ENCODE measurements around the gene PRKRIP1. TPM values are rescaled to one million over a fixed set of nuclear protein-coding genes. Genes with fewer than 3 reads are reported as not detected.
A peak's percentile ranks its signal among the peaks of the same experiment; 100 is the strongest.
"Not testable (repeated sequence)": the region's sequence is repeated elsewhere in the genome, so short reads cannot be mapped to it uniquely, and the experiment has no call there.

The PRKRIP1 gene
- total RNA-seq, 4 donors from 2014 or later: 16.1 to 36.6 (median 25.4) TPM

DNA sequence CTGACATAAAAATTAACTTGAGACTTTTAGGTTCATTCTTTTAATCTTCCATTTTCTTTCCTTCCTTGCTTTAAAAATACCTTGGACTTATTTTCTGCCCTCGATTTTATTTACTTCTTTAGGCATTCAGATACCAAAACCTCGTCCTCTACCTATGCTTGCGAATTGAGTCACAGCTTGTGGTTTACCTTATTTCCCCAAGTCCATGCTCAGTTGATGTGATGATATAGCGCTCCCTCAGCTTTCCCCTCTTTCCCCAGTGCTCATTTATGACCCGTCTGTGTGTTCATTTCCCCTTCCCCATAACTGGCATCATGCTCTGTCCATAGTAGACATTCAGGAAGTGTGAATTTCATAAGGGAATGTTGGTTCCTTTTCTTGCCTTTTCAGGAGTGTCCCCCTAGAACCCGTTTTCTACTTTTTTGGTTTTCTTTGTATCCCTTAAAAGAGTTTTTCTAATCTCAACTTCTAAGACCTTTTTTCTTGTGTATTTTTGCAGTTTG is 19.1 kb upstream of the PRKRIP1 start:
- DNase-seq: no peak
- TF ChIP-seq, protein P1, sequence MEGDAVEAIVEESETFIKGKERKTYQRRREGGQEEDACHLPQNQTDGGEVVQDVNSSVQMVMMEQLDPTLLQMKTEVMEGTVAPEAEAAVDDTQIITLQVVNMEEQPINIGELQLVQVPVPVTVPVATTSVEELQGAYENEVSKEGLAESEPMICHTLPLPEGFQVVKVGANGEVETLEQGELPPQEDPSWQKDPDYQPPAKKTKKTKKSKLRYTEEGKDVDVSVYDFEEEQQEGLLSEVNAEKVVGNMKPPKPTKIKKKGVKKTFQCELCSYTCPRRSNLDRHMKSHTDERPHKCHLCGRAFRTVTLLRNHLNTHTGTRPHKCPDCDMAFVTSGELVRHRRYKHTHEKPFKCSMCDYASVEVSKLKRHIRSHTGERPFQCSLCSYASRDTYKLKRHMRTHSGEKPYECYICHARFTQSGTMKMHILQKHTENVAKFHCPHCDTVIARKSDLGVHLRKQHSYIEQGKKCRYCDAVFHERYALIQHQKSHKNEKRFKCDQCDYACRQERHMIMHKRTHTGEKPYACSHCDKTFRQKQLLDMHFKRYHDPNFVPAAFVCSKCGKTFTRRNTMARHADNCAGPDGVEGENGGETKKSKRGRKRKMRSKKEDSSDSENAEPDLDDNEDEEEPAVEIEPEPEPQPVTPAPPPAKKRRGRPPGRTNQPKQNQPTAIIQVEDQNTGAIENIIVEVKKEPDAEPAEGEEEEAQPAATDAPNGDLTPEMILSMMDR (IDR thresholded peaks at IDR 0.05): no peak
- TF ChIP-seq POLR2A (IDR thresholded peaks at IDR 0.05): no peak
- Histone ChIP-seq H3K4me3 (no peak overlapping the region), H3K9me3 (no peaks in the 10 kb centered on the region), H3K27ac (no peak overlapping the region), H3K4me1 (no peaks in the 10 kb centered on the region), H3K27me3 (no peaks in the 10 kb centered on the region), H3K36me3 (no peaks in the 10 kb centered on the region)
- intact Hi-C loops (cut with DNase I; ENCODE audit: low total_unique reads): no loop called here

DNA sequence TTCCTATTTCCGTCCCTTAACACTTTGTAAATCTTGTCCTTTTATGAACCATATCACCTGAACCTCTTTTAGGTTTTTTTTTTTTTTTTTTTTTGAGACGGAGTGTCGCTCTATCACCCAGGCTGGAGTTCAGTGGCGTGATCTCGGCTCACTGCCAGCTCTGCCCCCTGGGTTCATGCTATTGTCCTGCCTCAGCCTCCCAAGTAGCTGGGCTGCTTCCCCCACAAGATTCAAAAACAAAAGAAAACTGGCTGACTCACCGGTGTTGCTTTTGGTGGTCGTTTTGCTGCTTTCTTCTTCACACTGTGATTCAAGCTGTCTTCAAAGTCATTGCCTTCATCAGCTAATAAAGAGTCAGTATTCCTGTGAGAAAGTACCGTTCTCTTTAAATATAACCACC is 15.3 kb upstream of the PRKRIP1 start:
- DNase-seq; H3K4me1 ChIP-seq; H3K36me3 ChIP-seq; H3K9me3 ChIP-seq; intact Hi-C loops (cut with DNase I; ENCODE audit: low total_unique reads); H3K4me3 ChIP-seq; H3K27ac ChIP-seq; H3K27me3 ChIP-seq: not testable (repeated sequence)

- H3K4me1 ChIP-seq; DNase-seq; H3K27ac ChIP-seq; H3K4me3 ChIP-seq; intact Hi-C loops (cut with DNase I; ENCODE audit: low total_unique reads); H3K9me3 ChIP-seq; H3K36me3 ChIP-seq; H3K27me3 ChIP-seq: not testable (repeated sequence)
Measured at GRCh38 chr7:102381696-102382425, 14.3 kb upstream of the PRKRIP1 start.

DNA sequence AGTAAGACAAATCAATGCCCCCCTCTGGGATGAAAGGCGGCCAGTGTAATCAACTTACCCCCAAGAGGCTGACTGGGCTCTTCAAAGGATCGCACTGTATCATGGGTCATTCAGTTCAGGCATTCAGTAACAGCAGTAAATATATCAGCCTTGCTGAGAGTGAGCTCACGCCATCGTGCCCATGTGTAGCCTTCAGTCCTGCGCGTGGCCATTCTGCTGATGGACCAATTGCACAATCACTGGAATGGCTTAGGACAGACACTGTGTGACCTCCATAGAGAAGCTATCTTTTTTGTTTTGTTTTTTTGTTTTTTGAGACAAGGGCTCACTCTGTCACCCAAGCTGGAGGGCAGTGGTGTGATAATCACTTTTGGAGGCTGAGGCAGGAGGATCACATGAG is 9.1 kb upstream of the PRKRIP1 start:
- Histone ChIP-seq H3K4me3 (no peak overlapping the region), H3K27ac (no peak overlapping the region), H3K4me1 (no peaks in the 10 kb centered on the region), H3K9me3 (no peaks in the 10 kb centered on the region), H3K27me3 (no peaks in the 10 kb centered on the region), H3K36me3 (no peaks in the 10 kb centered on the region)
- TF ChIP-seq, protein P1 (IDR thresholded peaks at IDR 0.05): no peak
- TF ChIP-seq POLR2A (IDR thresholded peaks at IDR 0.05): no peak
- intact Hi-C loops (cut with DNase I; ENCODE audit: low total_unique reads): no loop called here
- DNase-seq: no peak

GRCh38 chr7:102389810-102390209 is 6.4 kb upstream of the PRKRIP1 start:
- Histone ChIP-seq H3K27me3 (no peaks in the 10 kb centered on the region), H3K9me3 (no peaks in the 10 kb centered on the region), H3K36me3 (no peaks in the 10 kb centered on the region), H3K27ac (no peak overlapping the region), H3K4me1 (no peaks in the 10 kb centered on the region), H3K4me3 (no peak overlapping the region)
- DNase-seq: no peak
- intact Hi-C loops (cut with DNase I; ENCODE audit: low total_unique reads): loop anchor here (2.0 kb wide), 1 partner anchor 109 kb away; no protein-coding TSS in a partner anchor
- TF ChIP-seq POLR2A (IDR thresholded peaks at IDR 0.05): no peak
- TF ChIP-seq, protein P1 (IDR thresholded peaks at IDR 0.05): no peak

- Histone ChIP-seq H3K36me3 (no peaks in the 10 kb centered on the region), H3K9me3 (no peaks in the 10 kb centered on the region), H3K27ac (no peak overlapping the region), H3K4me3 (no peak overlapping the region), H3K4me1 (no peaks in the 10 kb centered on the region), H3K27me3 (no peaks in the 10 kb centered on the region)
- peak; percentile 79 to 82 for DNase-seq
- intact Hi-C loops (cut with DNase I; ENCODE audit: low total_unique reads): loop anchor here (2.0 kb wide), 1 partner anchor 110 kb away; no protein-coding TSS in a partner anchor
- TF ChIP-seq, protein P1 (IDR thresholded peaks at IDR 0.05): peak; percentile 85 to 93 (median 86)
- no peak for TF ChIP-seq POLR2A (IDR thresholded peaks at IDR 0.05)
Measured at GRCh38 chr7:102390697-102391484, 5.3 kb upstream of the PRKRIP1 start.

Measured in uterus (tissue), 4 donors.